ENCODE measurements around the gene RPH3AL.
"Not testable (repeated sequence)": the region's sequence is repeated elsewhere in the genome, so short reads cannot be mapped to it uniquely, and the experiment has no call there.

DNA sequence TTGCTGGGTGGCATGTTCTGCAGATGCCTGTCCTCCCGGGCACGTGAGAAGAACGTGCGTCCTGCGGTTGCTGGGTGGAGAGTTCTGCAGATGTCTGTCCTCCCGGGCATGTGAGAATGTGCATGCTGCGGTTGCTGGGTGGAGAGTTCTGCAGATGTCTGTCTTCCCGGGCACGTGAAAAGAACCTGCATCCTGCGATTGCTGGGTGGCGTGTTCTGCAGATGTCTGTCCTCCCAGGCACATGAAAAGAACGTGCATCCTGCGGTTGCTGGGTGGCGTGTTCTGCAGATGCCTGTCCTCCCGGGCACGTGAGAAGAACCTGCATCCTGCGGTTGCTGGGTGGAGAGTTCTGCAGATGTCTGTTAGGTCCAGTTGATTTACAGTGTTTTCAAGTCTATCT, 15.0 kb upstream of the RPH3AL start:
- TF ChIP-seq, protein P1, sequence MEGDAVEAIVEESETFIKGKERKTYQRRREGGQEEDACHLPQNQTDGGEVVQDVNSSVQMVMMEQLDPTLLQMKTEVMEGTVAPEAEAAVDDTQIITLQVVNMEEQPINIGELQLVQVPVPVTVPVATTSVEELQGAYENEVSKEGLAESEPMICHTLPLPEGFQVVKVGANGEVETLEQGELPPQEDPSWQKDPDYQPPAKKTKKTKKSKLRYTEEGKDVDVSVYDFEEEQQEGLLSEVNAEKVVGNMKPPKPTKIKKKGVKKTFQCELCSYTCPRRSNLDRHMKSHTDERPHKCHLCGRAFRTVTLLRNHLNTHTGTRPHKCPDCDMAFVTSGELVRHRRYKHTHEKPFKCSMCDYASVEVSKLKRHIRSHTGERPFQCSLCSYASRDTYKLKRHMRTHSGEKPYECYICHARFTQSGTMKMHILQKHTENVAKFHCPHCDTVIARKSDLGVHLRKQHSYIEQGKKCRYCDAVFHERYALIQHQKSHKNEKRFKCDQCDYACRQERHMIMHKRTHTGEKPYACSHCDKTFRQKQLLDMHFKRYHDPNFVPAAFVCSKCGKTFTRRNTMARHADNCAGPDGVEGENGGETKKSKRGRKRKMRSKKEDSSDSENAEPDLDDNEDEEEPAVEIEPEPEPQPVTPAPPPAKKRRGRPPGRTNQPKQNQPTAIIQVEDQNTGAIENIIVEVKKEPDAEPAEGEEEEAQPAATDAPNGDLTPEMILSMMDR (conservative IDR thresholded peaks at IDR 0.05; ENCODE audit: low read depth, low read length): not testable (repeated sequence)
- not testable (repeated sequence) for TF ChIP-seq EZH2 (IDR thresholded peaks at IDR 0.05; ENCODE audit: low read length, unreplicated experiment); EZH2phosphoT487 (IDR thresholded peaks at IDR 0.05; ENCODE audit: borderline replicate concordance, low read length)

Data from PC-3 (cell line).